ENCODE data around the gene CTNNBL1.

- TF ChIP-seq CTCF (IDR thresholded peaks at IDR 0.05) (no peak), POLR2A (IDR thresholded peaks at IDR 0.05; ENCODE audit: low read depth) (no peak), POLR2AphosphoS5 (IDR thresholded peaks at IDR 0.05) (no peak), EP300 (IDR thresholded peaks at IDR 0.05) (no peak)
Measured at GRCh38 chr20:37796121-37796520, 102.3 kb downstream of the CTNNBL1 start.

Data from esophagus muscularis mucosa (tissue), 4 donors.